Fibroblast of pulmonary artery (primary cell): ENCODE data around the gene SH3GLB1.
A peak's percentile ranks its signal among the peaks of the same experiment; 100 is the strongest.
"Not testable (repeated sequence)": the region's sequence is repeated elsewhere in the genome, so short reads cannot be mapped to it uniquely, and the experiment has no call there.

Experiments used
- DNase-seq: peaks from one replicate; pipeline ENCODE4 v3.0.0-alpha.2; 2010; ENCODE audit warnings: low read depth
- H3K4me3 ChIP-seq: replicated peaks from 2 replicates; pipeline ENCODE4 v1.5.1; 2011; ENCODE audit warnings: low read depth, mild to moderate bottlenecking, control low read depth, low read length, moderate library complexity
- TF ChIP-seq, protein P1 (sequence below): IDR thresholded peaks from 2 replicates; pipeline ENCODE4 v1.5.1; 2011; ENCODE audit warnings: mild to moderate bottlenecking, control low read depth, low read length, inconsistent platforms; ENCODE audit errors: missing control alignments

SH3GLB1 gene

GRCh38 chr1:86704458-86704971 lies at the start of gene SH3GLB1:
Gene SH3GLB1, plus strand, starts transcription at chr1:86704576. Its CDS starts 324 bp downstream, at chr1:86704900.
- TF ChIP-seq, protein P1, sequence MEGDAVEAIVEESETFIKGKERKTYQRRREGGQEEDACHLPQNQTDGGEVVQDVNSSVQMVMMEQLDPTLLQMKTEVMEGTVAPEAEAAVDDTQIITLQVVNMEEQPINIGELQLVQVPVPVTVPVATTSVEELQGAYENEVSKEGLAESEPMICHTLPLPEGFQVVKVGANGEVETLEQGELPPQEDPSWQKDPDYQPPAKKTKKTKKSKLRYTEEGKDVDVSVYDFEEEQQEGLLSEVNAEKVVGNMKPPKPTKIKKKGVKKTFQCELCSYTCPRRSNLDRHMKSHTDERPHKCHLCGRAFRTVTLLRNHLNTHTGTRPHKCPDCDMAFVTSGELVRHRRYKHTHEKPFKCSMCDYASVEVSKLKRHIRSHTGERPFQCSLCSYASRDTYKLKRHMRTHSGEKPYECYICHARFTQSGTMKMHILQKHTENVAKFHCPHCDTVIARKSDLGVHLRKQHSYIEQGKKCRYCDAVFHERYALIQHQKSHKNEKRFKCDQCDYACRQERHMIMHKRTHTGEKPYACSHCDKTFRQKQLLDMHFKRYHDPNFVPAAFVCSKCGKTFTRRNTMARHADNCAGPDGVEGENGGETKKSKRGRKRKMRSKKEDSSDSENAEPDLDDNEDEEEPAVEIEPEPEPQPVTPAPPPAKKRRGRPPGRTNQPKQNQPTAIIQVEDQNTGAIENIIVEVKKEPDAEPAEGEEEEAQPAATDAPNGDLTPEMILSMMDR, result peak; percentile 54
- peak; percentile 90 for DNase-seq
- H3K4me3 ChIP-seq, result peak within 1 kb of the TSS; percentile 87

- DNase-seq, result not testable (repeated sequence)
Observed at GRCh38 chr1:86658381-86658780, 46.0 kb upstream of the SH3GLB1 start.

DNA sequence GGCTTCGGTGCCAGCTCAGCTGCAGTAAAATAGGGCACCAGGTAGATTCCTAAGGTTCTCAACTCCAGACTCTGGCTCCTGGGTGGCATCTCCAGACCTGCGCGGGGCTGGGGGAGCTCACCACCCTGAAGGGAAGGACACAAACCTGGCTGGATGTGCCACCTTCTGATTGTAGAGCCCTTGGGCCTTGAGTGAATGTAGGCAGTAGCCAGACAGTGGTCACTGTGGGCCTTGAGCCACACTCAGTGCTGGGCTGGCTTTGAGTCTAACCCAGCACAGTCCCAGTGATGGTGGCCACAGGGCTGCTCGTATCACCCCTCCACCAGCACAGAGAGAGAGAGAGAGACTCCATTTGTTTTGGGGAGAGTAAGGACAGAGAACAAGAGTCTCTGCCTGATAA lies 38.0 kb upstream of the SH3GLB1 start:
- DNase-seq, result no peak
- TF ChIP-seq, protein P1, result no peak
- H3K4me3 ChIP-seq, result no peak overlapping the region

More at GRCh38 chr1:86658381-86658780, 46.0 kb upstream of the SH3GLB1 start:
- not testable (repeated sequence) for H3K4me3 ChIP-seq

DNA sequence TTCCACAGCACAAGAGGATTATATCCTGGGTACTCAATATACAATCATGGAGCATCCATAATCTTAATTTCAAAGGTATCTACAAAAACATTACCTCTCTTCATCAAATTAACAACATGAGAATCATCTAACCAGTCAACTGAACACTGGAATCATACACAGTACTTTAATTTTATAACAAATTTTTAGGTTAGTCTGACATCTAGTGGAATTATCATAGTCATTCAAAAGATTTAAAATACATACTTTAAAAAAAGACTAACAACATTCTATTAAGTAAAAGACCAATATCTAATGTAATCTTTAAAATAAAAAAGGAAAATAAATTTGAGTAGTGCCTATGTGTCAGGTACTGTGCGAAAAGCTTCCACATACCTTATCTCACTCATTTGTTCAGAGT lies 16.8 kb upstream of the SH3GLB1 start:
- no peak overlapping the region for H3K4me3 ChIP-seq
- TF ChIP-seq, protein P1, result no peak
- DNase-seq, result peak; percentile 48

DNA sequence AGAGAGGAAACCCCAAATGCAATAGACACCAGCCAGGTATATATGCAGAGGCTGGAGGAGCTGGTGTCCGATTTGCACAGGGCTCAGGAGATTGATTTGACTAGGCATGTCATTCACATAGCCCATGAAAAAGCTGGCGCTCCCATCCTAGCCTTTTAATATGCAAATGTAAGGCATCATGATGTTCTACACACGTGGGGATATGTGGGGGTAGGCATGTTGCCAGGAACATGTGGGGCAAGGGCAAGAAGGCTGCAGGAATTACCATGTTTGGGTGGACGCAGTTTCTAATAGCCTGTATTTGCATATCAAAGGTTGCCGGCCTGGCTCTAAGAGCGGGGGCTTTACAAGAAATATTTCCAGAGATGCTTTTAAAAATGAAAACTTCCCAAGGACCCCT lies 11.7 kb upstream of the SH3GLB1 start:
- no peak overlapping the region for H3K4me3 ChIP-seq
- TF ChIP-seq, protein P1, result no peak
- DNase-seq, result no peak

DNA sequence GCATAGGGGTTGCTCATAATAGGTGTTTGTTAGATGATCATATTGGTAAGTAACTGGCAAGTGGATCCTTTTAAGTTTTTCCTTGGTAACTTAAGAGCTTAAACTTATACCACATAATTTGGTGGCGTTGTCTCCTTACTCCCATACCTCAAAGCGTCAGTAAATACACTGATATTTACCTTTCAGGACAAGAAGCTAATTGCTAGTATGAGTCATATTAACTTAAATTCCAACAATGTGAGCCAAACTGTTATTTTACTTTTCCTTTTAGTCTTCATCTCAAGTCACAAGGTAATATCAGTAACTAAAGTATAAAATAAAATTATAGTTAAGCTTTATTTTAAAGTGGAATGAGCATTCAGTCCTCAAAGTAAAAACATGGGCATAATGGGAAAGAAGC lies 9.0 kb upstream of the SH3GLB1 start:
- no peak overlapping the region for H3K4me3 ChIP-seq
- TF ChIP-seq, protein P1, result no peak
- no peak for DNase-seq

DNA sequence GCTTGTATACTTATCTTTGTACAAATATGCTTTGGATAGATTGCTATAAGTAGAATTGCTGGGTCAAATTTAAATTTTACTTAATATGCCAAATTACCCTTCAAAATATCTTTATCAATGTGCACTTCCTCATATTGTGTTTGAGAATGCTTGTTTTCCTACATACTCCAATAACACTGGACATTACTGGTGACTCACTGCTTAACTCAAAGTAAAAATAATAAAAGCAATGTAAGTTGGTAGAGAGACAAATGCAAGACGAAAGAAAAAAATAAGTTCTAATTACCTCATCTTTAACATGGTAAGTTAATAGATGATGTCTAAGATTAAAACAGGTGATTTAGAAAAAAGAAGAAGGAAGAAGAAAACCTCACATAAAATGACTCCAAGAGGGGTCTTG lies 7.9 kb upstream of the SH3GLB1 start:
- no peak overlapping the region for H3K4me3 ChIP-seq
- TF ChIP-seq, protein P1, result no peak
- DNase-seq, result peak; percentile 75
